NT2/D1 (cell line): ENCODE data around the gene SLC8A1.
"Not testable (repeated sequence)": the region's sequence is repeated elsewhere in the genome, so short reads cannot be mapped to it uniquely, and the experiment has no call there.

Source experiments
- DNase-seq: peaks from one replicate; pipeline ENCODE4 v3.0.0-alpha.2; 2011; ENCODE audit warnings: low read depth, low spot score
- H3K27me3 ChIP-seq: 2 replicates; pipeline ENCODE4 v1.6.0; 2011; ENCODE audit warnings: mild to moderate bottlenecking; ENCODE audit not compliant: insufficient read length, insufficient read depth
- H3K36me3 ChIP-seq: 2 replicates; pipeline ENCODE4 v1.6.1; 2011; ENCODE audit warnings: mild to moderate bottlenecking, low read length, mixed read lengths; ENCODE audit not compliant: insufficient read depth, insufficient read length
- H3K4me1 ChIP-seq: 2 replicates; pipeline ENCODE4 v1.5.1; 2011; ENCODE audit not compliant: insufficient read depth, insufficient read length
- H3K4me3 ChIP-seq: 2 replicates; pipeline ENCODE4 v1.5.1; 2011; ENCODE audit warnings: low read depth; ENCODE audit not compliant: insufficient read length
- H3K9ac ChIP-seq: 2 replicates; pipeline ENCODE4 v1.6.0; 2011; ENCODE audit warnings: low read depth; ENCODE audit not compliant: insufficient read length
- H3K9me3 ChIP-seq: 2 replicates; pipeline ENCODE4 v1.5.1; 2011; ENCODE audit warnings: mild to moderate bottlenecking, low read length; ENCODE audit not compliant: insufficient read depth
- SUZ12 ChIP-seq: IDR thresholded peaks from 2 replicates; pipeline ENCODE4 v1.6.1; 2011; ENCODE audit not compliant: insufficient read length, insufficient read depth; ENCODE audit errors: extremely low read depth
- YY1 ChIP-seq: IDR thresholded peaks from 2 replicates; pipeline ENCODE4 v1.6.1; 2011; ENCODE audit not compliant: insufficient read length, insufficient read depth
- ZNF274 ChIP-seq: IDR thresholded peaks from 2 replicates; pipeline ENCODE4 v1.6.1; 2011; ENCODE audit warnings: mild to moderate bottlenecking, low read depth, low read length

Gene SLC8A1

GRCh38 chr2:40093021-40093675 lies 358.7 kb downstream of the SLC8A1 start:
- Histone ChIP-seq H3K27me3 (no peaks in the 10 kb centered on the region), H3K4me3 (no peak overlapping the region), H3K36me3 (no peaks in the 10 kb centered on the region), H3K4me1 (no peaks in the 10 kb centered on the region), H3K9me3 (no peaks in the 10 kb centered on the region), H3K9ac (no peak overlapping the region)
- TF ChIP-seq ZNF274 (no peak), YY1 (no peak), SUZ12 (no peak)
- no peak for DNase-seq

- Histone ChIP-seq H3K9me3 (no peaks in the 10 kb centered on the region), H3K9ac (no peak overlapping the region), H3K36me3 (no peaks in the 10 kb centered on the region), H3K4me1 (no peaks in the 10 kb centered on the region), H3K4me3 (no peak overlapping the region), H3K27me3 (no peaks in the 10 kb centered on the region)
- DNase-seq: no peak
- TF ChIP-seq SUZ12 (no peak), ZNF274 (no peak), YY1 (no peak)
Measured at GRCh38 chr2:40090044-40090443, 361.8 kb downstream of the SLC8A1 start.

GRCh38 chr2:40087927-40088326 lies 364.0 kb downstream of the SLC8A1 start:
- no peak for DNase-seq
- H3K27me3 ChIP-seq: no peaks in the 10 kb centered on the region
- H3K4me1 ChIP-seq: no peaks in the 10 kb centered on the region
- H3K9ac ChIP-seq: no peak overlapping the region
- no peak for TF ChIP-seq ZNF274
- TF ChIP-seq SUZ12: no peak
- TF ChIP-seq YY1: no peak
- no peaks in the 10 kb centered on the region for H3K9me3 ChIP-seq
- no peaks in the 10 kb centered on the region for H3K36me3 ChIP-seq
- H3K4me3 ChIP-seq: no peak overlapping the region

GRCh38 chr2:40087434-40087833 lies 364.5 kb downstream of the SLC8A1 start:
- Histone ChIP-seq H3K36me3 (no peaks in the 10 kb centered on the region), H3K9me3 (no peaks in the 10 kb centered on the region), H3K4me3 (no peak overlapping the region), H3K27me3 (no peaks in the 10 kb centered on the region), H3K9ac (no peak overlapping the region), H3K4me1 (no peaks in the 10 kb centered on the region)
- no peak for DNase-seq
- no peak for TF ChIP-seq YY1
- no peak for TF ChIP-seq ZNF274
- TF ChIP-seq SUZ12: no peak

GRCh38 chr2:40085786-40086185 lies 366.1 kb downstream of the SLC8A1 start:
- Histone ChIP-seq H3K9ac (no peak overlapping the region), H3K36me3 (no peaks in the 10 kb centered on the region), H3K4me1 (no peaks in the 10 kb centered on the region), H3K4me3 (no peak overlapping the region), H3K27me3 (no peaks in the 10 kb centered on the region), H3K9me3 (no peaks in the 10 kb centered on the region)
- DNase-seq: no peak
- no peak for TF ChIP-seq SUZ12
- TF ChIP-seq ZNF274: no peak
- TF ChIP-seq YY1: no peak

GRCh38 chr2:40073336-40073735 lies 378.6 kb downstream of the SLC8A1 start:
- H3K4me1 ChIP-seq, DNase-seq, H3K27me3 ChIP-seq, H3K36me3 ChIP-seq, H3K9ac ChIP-seq, H3K4me3 ChIP-seq, H3K9me3 ChIP-seq: not testable (repeated sequence)

GRCh38 chr2:40072442-40073232 lies 379.3 kb downstream of the SLC8A1 start:
- H3K36me3 ChIP-seq: no peaks in the 10 kb centered on the region
- DNase-seq: no peak
- TF ChIP-seq ZNF274 (no peak), SUZ12 (no peak)
- H3K9me3 ChIP-seq: no peaks in the 10 kb centered on the region
- no peaks in the 10 kb centered on the region for H3K4me1 ChIP-seq
- H3K9ac ChIP-seq: no peak overlapping the region
- no peak overlapping the region for H3K4me3 ChIP-seq
- H3K27me3 ChIP-seq: no peaks in the 10 kb centered on the region

- H3K9me3 ChIP-seq: peaks cover 4% of the 10 kb centered on the region; the same call in 1 of the 2 replicates
- no peaks in the 10 kb centered on the region for H3K36me3 ChIP-seq
- no peak overlapping the region for H3K9ac ChIP-seq
- no peak for DNase-seq
- no peaks in the 10 kb centered on the region for H3K27me3 ChIP-seq
- no peaks in the 10 kb centered on the region for H3K4me1 ChIP-seq
- no peak overlapping the region for H3K4me3 ChIP-seq
- no peak for TF ChIP-seq YY1
- TF ChIP-seq SUZ12: no peak
- TF ChIP-seq ZNF274: no peak
Measured at GRCh38 chr2:40062381-40062780, 389.5 kb downstream of the SLC8A1 start.
